ENCODE data around the gene ACBD6. TPM values are rescaled to one million over a fixed set of nuclear protein-coding genes. Genes with fewer than 3 reads are reported as not detected.
A peak's percentile ranks its signal among the peaks of the same experiment; 100 is the strongest.

Gene ACBD6
- total and polyA plus RNA-seq, 10 of the 15 experiments (the other 5 are each of a cell fraction or from before 2014, with no cell fraction given), result 15.0 to 67.3 (median 55.0) TPM

DNA sequence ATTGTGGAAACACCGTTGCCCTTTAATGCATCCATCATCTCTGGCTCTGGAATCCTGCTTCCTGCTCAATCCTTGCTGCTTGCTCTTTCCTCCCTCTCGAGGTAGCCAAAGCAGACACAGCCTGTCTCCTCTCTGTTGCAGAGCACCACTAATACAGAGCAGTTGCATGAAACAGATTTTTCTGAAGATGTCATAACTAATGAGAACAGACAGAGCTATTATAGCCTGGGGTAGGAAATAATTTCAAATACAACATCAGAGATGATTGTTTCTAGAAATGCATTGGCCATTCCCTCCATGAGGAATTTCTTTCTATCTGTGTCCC, 23.3 kb upstream of the ACBD6 start:
- DNase-seq (ENCODE audit: low read depth, low spot score) (no peak), ATAC-seq (no peak), FAIRE-seq (no peak)
- no peaks in the 10 kb centered on the region for H3K9me3 ChIP-seq (replicated peaks; ENCODE audit: control insufficient read depth, insufficient read depth, low read length)
- no peak overlapping the region for H3K4me2 ChIP-seq (ENCODE audit: control insufficient read depth, insufficient read depth)
- WGBS (ENCODE audit: insufficient coverage, insufficient replicate concordance, low lambda C conversion rate, missing lambda C conversion rate), result 0% methylated on average over 2 of the region's 2 CpGs
- ChIA-PET CTCF (interaction anchor here (0.7 to 17.1 kb wide), 3 partner anchors 10 to 337 kb away, joined by 3 to 373 read pairs (median 18); no protein-coding TSS in a partner anchor), POLR2A (no interaction called here), RAD21 (ENCODE audit: unreplicated experiment) (no interaction called here), SMC1A (ENCODE audit: uncharacterized antibody, unreplicated experiment) (interaction anchor here (0.6 to 3.1 kb wide), 3 partner anchors 10 to 338 kb away, joined by 3 to 9 read pairs (median 5); no protein-coding TSS in a partner anchor)
- no TSS peak for BruUV-seq (replicated peaks)
- no peaks in the 10 kb centered on the region for H3K4me1 ChIP-seq (ENCODE audit: control insufficient read depth, insufficient read depth, low read length)
- no peak for TF ChIP-seq MEF2A (IDR thresholded peaks at IDR 0.05; ENCODE audit: insufficient read depth, low read depth, low read length)
- TF ChIP-seq SIX5 (IDR thresholded peaks at IDR 0.05; ENCODE audit: low read depth, low read length, severe bottlenecking), result no peak
- TF ChIP-seq ETV6 (conservative IDR thresholded peaks at IDR 0.05 in 1 of 2, IDR thresholded peaks at IDR 0.05 in 1 of 2; ENCODE audit: borderline replicate concordance in 1 of 2, low read depth in 1 of 2), result no peak
- TF ChIP-seq HDGF (IDR thresholded peaks at IDR 0.05), result no peak
- peaks cover 0 to 2% of the 10 kb centered on the region in 2 experiments; a peak in 1 of 4 replicates for H3K27me3 ChIP-seq (replicated peaks in 1 of 2; ENCODE audit: control insufficient read depth in 2 of 2, insufficient read depth in 2 of 2, low read length in 1 of 2)
- H3K27ac ChIP-seq (ENCODE audit: control insufficient read depth, insufficient read depth), result no peak overlapping the region
- no peaks in the 10 kb centered on the region for H3K79me2 ChIP-seq (ENCODE audit: control insufficient read depth, insufficient read depth, low read length)
- no peaks in the 10 kb centered on the region for H4K20me1 ChIP-seq (ENCODE audit: control insufficient read depth, insufficient read depth)
- no peak overlapping the region for H3K4me3 ChIP-seq
- intact Hi-C loops (cut with micrococcal nuclease; ENCODE audit: unreplicated experiment), result no loop called here
- H3K9ac ChIP-seq (ENCODE audit: control insufficient read depth, insufficient read depth, low read length), result no peak overlapping the region
- H2AFZ ChIP-seq (ENCODE audit: control insufficient read depth, low read depth, low read length), result no peak overlapping the region
- H3K36me3 ChIP-seq (ENCODE audit: control insufficient read depth in 2 of 2, insufficient read depth in 2 of 2, low read length in 1 of 2), result no peaks in the 10 kb centered on the region
- in situ Hi-C loops (cut with MboI), result no loop called here

DNA sequence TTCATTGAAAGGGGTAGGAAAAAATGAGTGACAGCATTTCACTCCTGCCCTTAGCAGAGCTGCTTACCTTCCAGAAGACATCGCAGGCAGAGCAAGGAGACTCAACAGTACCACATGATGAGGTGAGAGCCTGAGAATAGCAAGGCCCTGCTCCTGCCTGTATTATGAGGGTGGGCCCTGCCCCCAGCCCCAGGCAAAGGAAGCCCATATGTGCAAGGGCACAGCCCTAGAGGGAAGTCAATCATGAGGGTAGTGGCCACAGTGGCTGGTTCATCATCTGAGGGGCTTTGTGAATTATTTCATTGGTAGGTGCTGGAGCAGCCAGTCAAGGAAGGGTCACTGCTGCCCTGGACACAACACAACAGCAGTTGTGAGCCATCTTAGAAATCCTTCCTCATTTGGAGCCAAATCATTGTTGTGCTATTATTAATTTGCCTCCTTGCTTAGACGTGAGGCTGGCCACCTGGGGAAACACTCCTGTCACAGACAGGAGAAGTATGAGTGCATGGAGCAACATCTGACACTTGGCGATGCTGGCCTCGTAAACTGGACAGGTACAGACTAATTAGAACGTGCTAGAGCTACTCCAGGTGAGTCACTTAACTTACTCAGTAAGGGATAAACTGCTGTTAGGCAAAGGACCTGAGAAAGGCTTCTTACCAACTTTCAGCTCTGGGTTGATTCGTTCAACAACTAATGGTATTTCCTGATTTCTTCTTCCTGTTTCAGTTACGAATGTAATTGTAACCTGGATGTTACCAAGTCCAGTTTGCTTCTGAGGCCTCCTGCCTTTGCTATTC, 22.7 kb upstream of the ACBD6 start:
- Histone ChIP-seq H4K20me1 (ENCODE audit: control insufficient read depth, insufficient read depth) (no peaks in the 10 kb centered on the region), H3K27ac (ENCODE audit: control insufficient read depth, insufficient read depth) (no peak overlapping the region), H3K4me2 (ENCODE audit: control insufficient read depth, insufficient read depth) (no peak overlapping the region), H3K9me3 (replicated peaks; ENCODE audit: control insufficient read depth, insufficient read depth, low read length) (no peaks in the 10 kb centered on the region), H2AFZ (ENCODE audit: control insufficient read depth, low read depth, low read length) (no peak overlapping the region), H3K79me2 (ENCODE audit: control insufficient read depth, insufficient read depth, low read length) (no peaks in the 10 kb centered on the region), H3K4me1 (ENCODE audit: control insufficient read depth, insufficient read depth, low read length) (no peaks in the 10 kb centered on the region), H3K9ac (ENCODE audit: control insufficient read depth, insufficient read depth, low read length) (no peak overlapping the region), H3K4me3 (no peak overlapping the region), H3K27me3 (replicated peaks in 1 of 2; ENCODE audit: control insufficient read depth in 2 of 2, insufficient read depth in 2 of 2, low read length in 1 of 2) (no peaks in the 10 kb centered on the region), H3K36me3 (ENCODE audit: control insufficient read depth in 2 of 2, insufficient read depth in 2 of 2, low read length in 1 of 2) (no peaks in the 10 kb centered on the region)
- ChIA-PET SMC1A (ENCODE audit: uncharacterized antibody, unreplicated experiment) (interaction anchor here (0.6 to 3.1 kb wide), 6 partner anchors 10 to 338 kb away, joined by 3 to 9 read pairs (median 5); no protein-coding TSS in a partner anchor), RAD21 (ENCODE audit: unreplicated experiment) (interaction anchor here (0.7 kb wide), 1 partner anchor 11 kb away, joined by 3 read pairs; no protein-coding TSS in a partner anchor), POLR2A (interaction anchor here (0.5 kb wide), 1 partner anchor 350 kb away, joined by 3 read pairs; no protein-coding TSS in a partner anchor), CTCF (interaction anchor here (0.7 to 17.1 kb wide), 3 partner anchors 10 to 338 kb away, joined by 3 to 373 read pairs (median 18); no protein-coding TSS in a partner anchor)
- in situ Hi-C loops (cut with MboI), result no loop called here
- intact Hi-C loops (cut with micrococcal nuclease; ENCODE audit: unreplicated experiment), result no loop called here
- WGBS (ENCODE audit: insufficient coverage, insufficient replicate concordance, low lambda C conversion rate, missing lambda C conversion rate), result 29% methylated on average over 7 of the region's 7 CpGs
- BruUV-seq (replicated peaks), result no TSS peak
- peak; percentile 35; the same call in 1 of the 3 replicates for ATAC-seq
- peak; percentile 27 for FAIRE-seq
- no peak for DNase-seq (ENCODE audit: low read depth, low spot score)
- TF ChIP-seq RAD21 (IDR thresholded peaks at IDR 0.05; ENCODE audit: insufficient read depth, low read depth, low read length) (no peak), KAT2A (conservative IDR thresholded peaks at IDR 0.05; ENCODE audit: control insufficient read depth, low read depth, low read length) (no peak), POLR2AphosphoS5 (IDR thresholded peaks at IDR 0.05; ENCODE audit: low read length) (no peak), SIN3A (IDR thresholded peaks at IDR 0.05; ENCODE audit: low read depth, low read length) (no peak), NFYA (IDR thresholded peaks at IDR 0.05; ENCODE audit: borderline replicate concordance, low read depth, low read length) (no peak), WRNIP1 (IDR thresholded peaks at IDR 0.05; ENCODE audit: borderline replicate concordance, low read depth, low read length) (no peak), ATF7 (IDR thresholded peaks at IDR 0.05; ENCODE audit: low read depth) (no peak), SP1 (IDR thresholded peaks at IDR 0.05; ENCODE audit: low read depth, low read length) (no peak)
- TF ChIP-seq, protein P1, sequence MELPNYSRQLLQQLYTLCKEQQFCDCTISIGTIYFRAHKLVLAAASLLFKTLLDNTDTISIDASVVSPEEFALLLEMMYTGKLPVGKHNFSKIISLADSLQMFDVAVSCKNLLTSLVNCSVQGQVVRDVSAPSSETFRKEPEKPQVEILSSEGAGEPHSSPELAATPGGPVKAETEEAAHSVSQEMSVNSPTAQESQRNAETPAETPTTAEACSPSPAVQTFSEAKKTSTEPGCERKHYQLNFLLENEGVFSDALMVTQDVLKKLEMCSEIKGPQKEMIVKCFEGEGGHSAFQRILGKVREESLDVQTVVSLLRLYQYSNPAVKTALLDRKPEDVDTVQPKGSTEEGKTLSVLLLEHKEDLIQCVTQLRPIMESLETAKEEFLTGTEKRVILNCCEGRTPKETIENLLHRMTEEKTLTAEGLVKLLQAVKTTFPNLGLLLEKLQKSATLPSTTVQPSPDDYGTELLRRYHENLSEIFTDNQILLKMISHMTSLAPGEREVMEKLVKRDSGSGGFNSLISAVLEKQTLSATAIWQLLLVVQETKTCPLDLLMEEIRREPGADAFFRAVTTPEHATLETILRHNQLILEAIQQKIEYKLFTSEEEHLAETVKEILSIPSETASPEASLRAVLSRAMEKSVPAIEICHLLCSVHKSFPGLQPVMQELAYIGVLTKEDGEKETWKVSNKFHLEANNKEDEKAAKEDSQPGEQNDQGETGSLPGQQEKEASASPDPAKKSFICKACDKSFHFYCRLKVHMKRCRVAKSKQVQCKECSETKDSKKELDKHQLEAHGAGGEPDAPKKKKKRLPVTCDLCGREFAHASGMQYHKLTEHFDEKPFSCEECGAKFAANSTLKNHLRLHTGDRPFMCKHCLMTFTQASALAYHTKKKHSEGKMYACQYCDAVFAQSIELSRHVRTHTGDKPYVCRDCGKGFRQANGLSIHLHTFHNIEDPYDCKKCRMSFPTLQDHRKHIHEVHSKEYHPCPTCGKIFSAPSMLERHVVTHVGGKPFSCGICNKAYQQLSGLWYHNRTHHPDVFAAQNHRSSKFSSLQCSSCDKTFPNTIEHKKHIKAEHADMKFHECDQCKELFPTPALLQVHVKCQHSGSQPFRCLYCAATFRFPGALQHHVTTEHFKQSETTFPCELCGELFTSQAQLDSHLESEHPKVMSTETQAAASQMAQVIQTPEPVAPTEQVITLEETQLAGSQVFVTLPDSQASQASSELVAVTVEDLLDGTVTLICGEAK (IDR thresholded peaks at IDR 0.05; ENCODE audit: borderline replicate concordance), result no peak

All from GM12878 (cell line).